Fibroblast of skin of right quadriceps (primary cell): Measurements from ENCODE around the gene GBX1.

Experiments
- DNase-seq: peaks from one replicate; pipeline ENCODE4 v3.0.0-alpha.2; 2013

The GBX1 gene

GRCh38 chr7:151167197-151167961, at the start of gene GBX1:
TSS of gene GBX1 (minus strand) at chr7:151167694. CDS start at chr7:151167548, 146 bp downstream.
- no peak for DNase-seq

DNA sequence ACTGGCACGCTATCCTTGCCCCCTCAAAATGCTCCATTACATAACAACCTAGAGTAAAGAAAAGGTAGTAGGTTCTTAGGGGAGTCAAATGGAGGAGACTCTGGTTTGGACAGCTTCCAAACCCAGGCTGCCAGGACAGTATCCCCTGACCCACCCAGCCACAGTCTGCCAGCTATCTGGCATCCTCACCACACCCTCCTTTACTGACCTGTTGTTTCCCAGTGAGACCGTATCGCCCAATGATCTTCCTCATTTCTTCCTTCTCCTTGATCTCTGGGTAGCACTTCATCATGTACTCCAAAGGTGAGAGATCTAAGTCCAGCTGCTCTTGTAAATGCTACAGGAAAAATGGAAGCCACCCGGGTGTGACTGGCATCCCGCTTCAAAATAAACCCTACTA, 47.9 kb upstream of the GBX1 start:
- DNase-seq: no peak

DNA sequence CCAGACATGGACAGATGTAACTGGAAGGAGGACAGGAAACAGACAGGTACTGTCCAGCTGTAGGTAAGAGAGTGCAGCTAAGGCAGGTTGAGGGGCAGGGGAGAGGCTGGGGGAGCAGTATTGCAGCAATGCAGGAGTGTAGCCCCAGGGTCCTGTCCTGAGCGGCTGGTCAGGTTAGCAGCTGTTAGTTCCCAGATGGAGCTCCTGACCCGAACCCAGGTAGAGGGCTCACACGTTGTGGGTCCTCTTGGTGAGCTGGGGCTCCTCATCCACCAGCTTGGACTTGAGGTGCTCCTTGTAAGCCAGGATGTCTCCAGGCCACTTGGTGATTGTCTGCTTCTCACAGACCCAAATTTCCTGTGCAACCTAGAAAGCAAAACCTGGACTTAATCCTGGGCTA, 46.3 kb upstream of the GBX1 start:
- no peak for DNase-seq

DNA sequence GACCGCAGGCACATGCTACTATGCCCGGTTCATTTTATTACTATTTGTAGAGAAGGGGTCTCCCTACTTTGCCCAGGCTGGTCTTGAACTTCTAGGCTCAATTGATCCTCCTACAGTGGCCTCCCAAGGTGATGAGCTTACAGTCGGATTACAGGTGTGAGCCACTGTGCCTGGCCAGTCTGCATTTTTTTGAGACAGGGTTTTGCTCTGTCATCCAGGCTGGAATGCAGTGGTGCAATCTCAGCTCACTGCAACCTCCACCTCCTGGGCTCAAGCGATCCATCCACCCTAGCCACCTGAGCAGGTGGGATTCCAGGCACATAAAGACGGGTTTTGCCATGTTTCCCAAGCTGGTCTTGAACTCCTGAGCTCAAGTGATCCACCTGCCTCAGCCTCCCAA, 45.1 kb upstream of the GBX1 start:
- DNase-seq: no peak

GRCh38 chr7:151211155-151211772, 43.8 kb upstream of the GBX1 start:
- no peak for DNase-seq

DNA sequence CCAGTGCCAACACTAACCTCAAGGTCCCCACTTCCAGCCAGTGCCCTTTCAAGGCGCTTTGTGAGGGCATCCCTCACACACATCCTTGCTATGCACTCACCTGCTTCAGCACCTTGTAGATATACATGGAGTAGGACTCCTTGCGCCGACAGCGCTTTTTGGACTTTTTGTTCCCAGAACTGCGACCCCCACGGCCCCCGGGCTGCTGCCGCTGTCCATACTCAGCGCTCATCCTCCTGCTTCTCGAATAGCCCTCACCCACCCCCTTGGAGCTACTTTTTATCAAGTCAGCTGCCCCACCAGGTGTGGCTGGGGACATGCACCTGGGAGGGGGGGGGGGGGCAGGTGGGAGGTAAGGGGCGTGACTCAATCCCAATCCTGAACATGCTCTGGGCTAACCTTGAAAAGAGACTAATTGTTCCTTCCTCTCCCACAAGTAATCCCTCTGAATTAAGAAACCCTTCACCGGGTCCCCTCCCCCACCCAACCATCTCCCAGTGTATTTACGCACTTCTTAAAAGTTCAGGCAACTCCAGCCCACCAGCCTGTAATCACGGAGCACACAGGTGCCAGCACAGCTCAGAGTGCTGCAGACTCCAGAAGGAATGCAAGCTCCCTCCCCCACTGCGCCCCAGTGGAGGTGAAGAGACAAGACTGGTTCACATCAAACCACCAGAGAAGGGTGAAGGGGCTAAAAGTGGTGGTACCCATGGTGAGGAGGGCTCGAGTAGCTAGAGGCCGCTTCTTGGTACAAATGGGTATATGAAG, 42.8 kb upstream of the GBX1 start, which contains the start of gene H2BK1:
TSS of gene H2BK1 (minus strand) at position 402 of the 768 bp plus-strand sequence. CDS start at position 232, 170 bp downstream.
- no peak for DNase-seq

- DNase-seq: no peak
Measured at GRCh38 chr7:151209588-151209987, 42.1 kb upstream of the GBX1 start.

- no peak for DNase-seq
Measured at GRCh38 chr7:151208253-151208862, 40.9 kb upstream of the GBX1 start.

GRCh38 chr7:151207804-151208203, 40.3 kb upstream of the GBX1 start:
- no peak for DNase-seq

DNA sequence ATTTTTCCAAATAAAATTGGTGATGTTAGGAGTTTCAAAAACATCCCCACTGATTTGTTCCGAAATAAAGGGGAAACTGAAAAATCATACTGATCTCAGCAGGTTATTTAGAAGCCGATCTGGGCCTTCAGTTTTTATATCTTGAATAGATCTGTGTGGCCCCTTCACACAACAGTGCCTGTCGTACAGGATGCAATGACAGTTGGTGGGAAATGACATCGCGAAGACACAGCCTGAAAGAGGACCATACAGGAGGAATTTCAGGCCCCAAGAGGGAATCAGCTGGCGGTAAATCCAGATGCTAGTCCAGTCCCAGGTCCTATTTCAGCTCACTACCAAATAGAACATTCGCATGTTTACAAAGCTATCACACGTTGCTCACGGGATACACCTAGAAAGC, 39.8 kb upstream of the GBX1 start:
- DNase-seq: no peak

- no peak for DNase-seq
Measured at GRCh38 chr7:151206914-151207313, 39.4 kb upstream of the GBX1 start.

DNA sequence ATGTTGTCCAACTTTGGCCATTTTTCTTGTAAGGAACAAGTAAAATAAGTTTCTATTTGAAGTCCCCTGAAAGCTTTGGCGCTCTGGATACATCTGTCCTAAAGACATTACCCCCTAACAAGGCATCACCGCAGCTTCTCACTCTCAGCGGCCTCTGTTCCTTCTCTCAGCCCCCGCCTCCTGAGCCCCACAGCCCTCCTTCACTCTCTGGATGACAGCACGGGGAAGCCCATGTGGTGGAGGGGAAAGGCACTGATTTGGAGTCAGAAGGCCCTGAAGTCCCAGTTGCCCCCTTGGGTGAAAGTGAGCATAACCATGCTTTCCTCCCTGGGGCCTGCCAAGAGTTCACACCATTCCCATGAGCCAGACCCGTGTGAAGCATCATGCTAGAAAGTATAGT, 38.2 kb upstream of the GBX1 start:
- DNase-seq: no peak

DNA sequence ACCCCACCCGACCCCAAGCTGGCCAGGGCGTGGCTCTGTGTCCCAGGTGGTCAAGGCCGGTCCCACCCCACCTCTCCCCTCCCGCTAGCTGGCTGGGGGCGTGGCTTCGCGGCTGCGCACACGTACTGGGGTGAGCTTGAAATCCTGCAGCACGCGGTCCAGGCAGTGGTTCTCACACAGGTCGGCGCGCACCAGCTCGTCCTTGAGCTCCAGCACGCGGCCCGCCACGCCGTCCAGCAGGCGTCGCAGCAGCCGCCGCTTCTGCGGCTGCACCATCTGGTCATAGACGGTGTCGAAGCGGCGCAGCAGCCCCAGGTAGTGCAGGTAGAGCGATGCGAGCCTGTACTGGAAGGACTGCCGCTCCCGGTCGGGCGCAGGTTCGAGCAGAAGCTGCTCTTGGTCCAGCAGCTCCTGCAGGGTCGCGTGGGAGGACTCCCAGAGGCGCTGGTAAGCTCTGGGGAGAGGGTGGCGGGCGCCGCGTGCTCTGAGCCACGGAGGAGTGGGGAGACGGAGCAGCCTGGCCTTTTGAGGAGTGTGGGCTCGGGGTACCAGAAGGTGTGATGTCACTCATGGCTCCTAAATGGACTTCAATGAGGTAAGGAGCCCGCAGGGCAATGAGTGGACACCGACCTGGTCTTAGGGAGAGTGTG, 37.0 kb upstream of the GBX1 start:
- no peak for DNase-seq

GRCh38 chr7:151202836-151203235, 35.3 kb upstream of the GBX1 start:
- no peak for DNase-seq

DNA sequence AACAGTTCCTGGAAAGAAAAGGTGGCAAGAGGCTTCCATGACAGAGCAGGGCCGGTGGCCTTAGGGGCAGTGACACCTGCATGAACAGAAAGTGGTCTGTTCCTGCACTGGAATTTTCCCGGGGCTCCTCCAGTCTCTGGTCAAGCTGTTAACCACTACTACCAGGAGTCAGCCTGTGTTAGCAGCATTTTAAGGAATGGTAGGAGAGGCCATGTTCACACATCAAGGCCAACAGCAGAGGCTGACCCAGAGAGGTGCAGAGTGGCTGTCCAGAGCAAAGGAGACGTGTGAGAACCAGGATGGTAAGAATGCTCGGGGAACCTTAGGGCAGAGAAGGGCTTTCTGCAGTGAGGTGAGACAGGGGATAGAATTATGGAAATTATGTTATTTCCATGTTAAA, 34.3 kb upstream of the GBX1 start:
- DNase-seq: no peak

DNA sequence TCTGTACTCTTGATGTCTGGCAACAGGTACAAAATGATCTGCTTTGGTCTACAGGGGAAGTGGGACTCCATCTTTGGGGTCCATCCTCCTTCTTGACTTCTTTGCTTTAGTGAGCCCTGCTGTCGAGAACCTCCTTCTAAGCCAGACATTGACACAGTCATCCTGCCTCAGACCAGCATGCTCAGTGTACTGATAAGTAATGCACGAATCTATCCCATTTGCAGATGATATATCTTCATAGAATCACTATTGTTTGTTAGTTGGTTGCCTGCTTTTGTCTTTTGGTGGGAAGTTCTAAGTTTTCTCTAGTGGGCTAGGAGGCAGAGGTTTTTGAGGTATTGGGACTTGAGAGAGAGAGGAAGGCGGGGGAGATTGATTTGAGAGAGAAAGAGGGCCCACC, 33.9 kb upstream of the GBX1 start:
- DNase-seq: no peak

- no peak for DNase-seq
Measured at GRCh38 chr7:151198945-151199848, 31.7 kb upstream of the GBX1 start.

GRCh38 chr7:151197932-151198331, 30.4 kb upstream of the GBX1 start:
- no peak for DNase-seq

- no peak for DNase-seq
Measured at GRCh38 chr7:151195616-151196450, 28.3 kb upstream of the GBX1 start.

GRCh38 chr7:151194188-151194587, 26.7 kb upstream of the GBX1 start:
- DNase-seq: no peak
